NCI-H82 (cell line): ENCODE measurements around the gene RASEF.
"Not testable (repeated sequence)": the region's sequence is repeated elsewhere in the genome, so short reads cannot be mapped to it uniquely, and the experiment has no call there.

Experiments used
- DNase-seq: peaks from one replicate; lab custom pipeline; 2025; lab: John Stamatoyannopoulos, UW

The RASEF gene

GRCh38 chr9:83062651-83063527 is at the start of gene RASEF:
Gene RASEF (minus strand): TSS chr9:83063142. CDS start chr9:83062867, 275 bp downstream.
- DNase-seq: peak; percentile 41

GRCh38 chr9:83111169-83111568 is 48.2 kb upstream of the RASEF start:
- no peak for DNase-seq

- DNase-seq: no peak
Observed at GRCh38 chr9:83109296-83109695, 46.4 kb upstream of the RASEF start.

GRCh38 chr9:83108208-83108607 is 45.3 kb upstream of the RASEF start:
- DNase-seq: no peak

GRCh38 chr9:83106772-83107171 is 43.8 kb upstream of the RASEF start:
- DNase-seq: no peak

- DNase-seq: peak; percentile 27
Observed at GRCh38 chr9:83106263-83106662, 43.3 kb upstream of the RASEF start.

DNA sequence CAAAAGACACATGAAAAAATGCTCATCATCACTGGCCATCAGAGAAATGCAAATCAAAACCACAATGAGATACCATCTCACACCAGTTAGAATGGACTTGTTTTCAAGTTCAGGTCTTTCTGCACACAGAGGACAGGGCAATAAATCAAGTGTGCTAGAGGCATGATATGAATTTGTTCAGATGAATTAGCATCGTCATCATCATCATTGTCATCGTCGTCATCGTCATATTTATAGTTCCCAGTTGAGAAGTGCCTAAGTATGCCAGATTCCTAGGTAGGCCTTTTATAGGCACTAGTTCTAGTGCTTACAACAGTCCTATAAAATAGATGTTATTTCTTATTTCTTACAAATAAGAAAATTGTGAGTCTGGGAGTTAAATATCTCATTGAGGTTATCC is 34.7 kb upstream of the RASEF start:
- DNase-seq: no peak

DNA sequence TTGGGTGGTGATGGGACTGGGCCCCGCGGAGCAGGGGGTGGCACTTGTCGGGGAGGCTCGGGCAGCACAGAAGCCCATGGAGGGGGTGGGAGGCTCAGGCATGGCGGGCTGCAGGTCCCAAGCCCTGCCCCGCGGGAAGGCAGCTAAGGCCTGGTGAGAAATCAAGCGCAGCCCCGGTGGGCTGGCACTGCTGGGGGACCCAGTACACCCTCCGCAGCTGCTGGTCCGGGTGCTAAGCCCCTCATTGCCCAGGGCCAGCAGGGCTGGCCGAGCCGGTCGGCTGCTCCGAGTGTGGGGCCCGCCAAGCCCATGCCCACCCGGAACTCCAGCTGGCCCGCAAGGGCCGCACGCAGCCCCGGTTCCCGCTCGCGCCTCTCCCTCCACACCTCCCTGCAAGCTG is 30.4 kb upstream of the RASEF start:
- DNase-seq: not testable (repeated sequence)

GRCh38 chr9:83081846-83082245 is 18.9 kb upstream of the RASEF start:
- DNase-seq: peak; percentile 17

DNA sequence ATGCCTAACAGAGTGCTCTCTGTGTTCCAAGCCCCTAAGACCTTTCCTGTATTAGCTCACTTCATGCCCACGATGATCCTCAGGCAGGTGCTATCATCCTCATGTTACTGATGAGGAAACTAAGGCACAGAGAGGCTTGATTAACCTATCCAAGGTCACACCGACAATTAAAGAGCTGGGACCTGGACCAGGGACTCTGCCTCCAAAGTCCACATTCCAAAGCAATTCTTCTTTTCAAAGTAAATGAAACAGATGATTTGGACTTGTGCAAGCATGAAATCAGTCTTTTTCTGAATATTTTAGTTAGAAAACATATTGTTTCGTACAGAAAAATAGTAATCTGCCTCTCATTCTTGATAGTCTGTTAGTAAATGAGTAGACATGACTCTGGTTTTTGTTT is 18.1 kb upstream of the RASEF start:
- no peak for DNase-seq

DNA sequence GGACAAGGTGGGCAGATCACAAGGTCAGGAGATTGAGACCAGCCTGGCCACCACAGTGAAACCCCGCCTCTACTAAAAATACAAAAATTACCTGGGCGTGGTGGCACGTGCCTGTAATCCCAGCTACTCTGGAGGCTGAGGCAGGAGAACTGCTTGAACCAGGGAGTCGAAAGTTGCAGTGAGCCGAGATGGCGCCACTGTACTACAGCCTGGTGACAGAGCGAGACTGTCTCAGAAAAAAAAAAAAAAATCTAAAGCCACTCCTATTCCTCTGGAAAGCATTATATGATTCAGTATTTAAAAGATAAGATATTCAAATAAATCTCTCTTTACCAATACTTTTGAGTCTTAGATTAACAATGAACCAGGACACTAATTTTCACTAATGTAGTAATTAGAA is 13.0 kb upstream of the RASEF start:
- DNase-seq: not testable (repeated sequence)

DNA sequence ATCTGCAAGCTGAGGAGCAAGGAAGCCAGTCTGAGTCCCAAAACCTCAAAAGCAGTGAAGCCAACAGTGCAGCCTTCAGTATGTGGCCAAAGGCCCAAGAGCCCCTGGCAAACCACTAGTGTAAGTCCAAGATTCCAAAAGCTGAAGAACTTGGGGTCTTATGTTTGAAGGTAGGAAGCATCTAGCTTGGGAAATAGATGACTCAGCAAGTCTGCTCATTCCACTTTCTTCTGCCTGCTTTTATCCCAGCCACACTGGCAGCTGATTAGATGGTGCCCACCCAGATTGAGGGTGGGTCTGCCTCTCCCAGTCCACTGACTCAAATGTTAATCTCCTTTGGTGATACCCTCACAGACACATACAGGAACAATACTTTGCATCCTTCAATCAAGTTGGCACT is 9.6 kb upstream of the RASEF start:
- DNase-seq: not testable (repeated sequence)

DNA sequence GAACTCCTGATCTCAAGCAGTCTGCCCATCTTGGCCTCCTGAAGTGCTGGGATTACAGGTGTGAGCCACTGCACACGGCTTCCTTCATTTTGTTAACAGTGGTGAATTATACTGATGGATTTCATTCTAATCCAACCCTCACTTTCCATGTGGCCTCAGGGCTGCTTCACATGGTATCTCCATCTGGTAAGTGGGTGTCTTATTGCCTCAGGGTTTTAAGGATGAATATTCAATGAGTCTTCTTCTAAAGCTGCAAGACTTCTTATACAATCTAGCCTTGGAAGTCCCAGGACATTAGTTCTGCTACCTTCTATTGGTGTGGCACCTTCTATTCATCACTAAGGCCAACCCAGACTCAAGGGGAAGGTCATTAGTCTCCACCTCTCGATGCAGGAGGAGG is 8.7 kb upstream of the RASEF start:
- no peak for DNase-seq

DNA sequence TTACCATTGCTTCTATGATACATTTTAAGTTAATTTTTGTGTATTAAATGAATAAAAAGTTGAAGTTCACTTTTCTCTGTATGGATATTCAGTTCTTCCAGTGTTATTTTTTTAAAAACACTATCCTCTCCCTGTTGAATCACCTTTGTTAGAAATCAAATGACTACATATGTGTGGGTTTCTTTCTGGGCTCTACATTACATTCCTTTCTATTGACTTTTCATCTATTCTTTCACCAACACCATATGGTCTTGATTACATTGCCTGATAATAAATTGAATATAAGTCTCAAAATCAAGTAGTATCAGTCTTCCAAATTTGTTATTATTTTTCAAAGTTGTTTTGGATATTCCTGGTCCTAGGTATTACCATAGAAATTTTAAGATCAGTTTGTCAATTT is 7.3 kb upstream of the RASEF start:
- DNase-seq: no peak

DNA sequence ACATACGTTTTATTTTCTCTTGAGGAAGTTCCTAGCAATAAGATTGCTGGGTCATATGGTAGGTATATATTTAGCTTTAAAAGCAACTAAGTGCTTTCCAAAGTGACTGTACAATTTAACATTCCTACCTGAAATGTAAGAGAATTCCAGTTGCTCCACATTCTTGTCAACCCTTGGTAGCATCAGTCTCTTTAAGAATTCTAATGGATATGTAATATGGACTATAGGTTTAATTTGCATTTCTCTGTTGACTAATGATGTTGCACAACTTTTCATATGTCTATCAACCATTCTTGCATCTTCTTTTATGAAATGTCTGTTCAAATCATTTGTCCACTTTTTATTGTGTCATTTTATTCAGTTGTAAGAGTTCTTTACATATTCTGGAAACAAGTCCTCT is 6.7 kb upstream of the RASEF start:
- no peak for DNase-seq

DNA sequence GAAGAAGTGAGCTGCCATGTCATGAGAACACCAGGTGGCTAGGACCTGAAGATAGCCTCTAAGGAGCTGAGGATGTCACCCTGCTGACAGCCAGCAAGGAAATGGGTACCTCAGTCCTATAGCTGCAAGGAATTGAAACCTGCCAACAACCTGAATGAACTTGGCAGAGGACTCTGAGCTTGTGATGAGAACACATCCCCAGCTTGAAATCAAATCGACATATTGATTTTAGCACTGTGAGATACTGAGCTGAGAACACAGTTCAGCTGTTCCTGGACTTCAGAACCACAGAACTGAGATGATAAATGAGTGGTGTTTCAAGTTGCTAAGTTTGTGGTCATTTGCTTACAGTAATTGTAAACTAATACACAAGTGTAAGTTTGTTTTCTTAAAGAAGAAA is 5.5 kb upstream of the RASEF start:
- no peak for DNase-seq

GRCh38 chr9:83067579-83067978 is 4.6 kb upstream of the RASEF start:
- no peak for DNase-seq

- no peak for DNase-seq
Observed at GRCh38 chr9:83066771-83067170, 3.8 kb upstream of the RASEF start.

- no peak for DNase-seq
Observed at GRCh38 chr9:83065233-83065632, 2.3 kb upstream of the RASEF start.

- peak; percentile 4 for DNase-seq
Observed at GRCh38 chr9:83061990-83062650, 822 bp downstream of the RASEF start.

DNA sequence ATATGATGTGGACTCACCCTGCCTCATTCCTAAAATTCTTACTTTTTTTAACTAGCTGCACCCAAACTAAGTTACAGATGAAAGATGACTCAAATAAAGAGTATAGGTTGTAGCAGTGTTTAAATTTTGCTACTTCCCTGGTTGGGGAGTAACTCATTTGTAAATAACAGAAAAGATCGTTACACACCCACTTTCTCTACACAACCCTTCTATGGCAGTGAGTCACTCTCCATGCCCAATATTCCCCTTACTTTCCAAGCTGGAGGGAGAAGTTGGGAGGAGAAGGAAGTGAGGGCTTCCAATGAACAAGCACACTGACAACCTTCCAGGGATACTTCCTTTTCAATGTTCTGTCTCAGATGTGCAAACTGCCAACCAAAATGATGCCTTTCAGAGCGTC is 1.9 kb downstream of the RASEF start:
- no peak for DNase-seq

DNA sequence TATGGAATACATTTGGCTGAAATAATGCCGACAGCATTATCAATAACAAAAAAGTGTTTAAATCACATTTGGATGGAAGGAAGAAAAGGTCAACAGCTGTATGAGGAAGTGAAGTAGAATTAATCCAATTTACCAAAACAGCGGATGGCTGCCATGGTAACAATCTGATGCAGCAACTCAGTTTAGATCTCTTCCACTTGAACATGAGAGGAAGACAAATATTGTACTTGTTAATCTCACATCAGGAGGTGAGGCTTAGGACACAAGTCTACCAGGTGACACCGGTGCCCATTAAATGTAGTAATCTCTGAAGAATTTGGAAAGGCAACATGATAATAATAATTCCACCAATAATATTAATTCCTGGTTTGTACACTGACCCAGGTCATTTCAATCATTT is 2.4 kb downstream of the RASEF start:
- DNase-seq: peak; percentile 39

- no peak for DNase-seq
Observed at GRCh38 chr9:83059417-83059816, 3.5 kb downstream of the RASEF start.

DNA sequence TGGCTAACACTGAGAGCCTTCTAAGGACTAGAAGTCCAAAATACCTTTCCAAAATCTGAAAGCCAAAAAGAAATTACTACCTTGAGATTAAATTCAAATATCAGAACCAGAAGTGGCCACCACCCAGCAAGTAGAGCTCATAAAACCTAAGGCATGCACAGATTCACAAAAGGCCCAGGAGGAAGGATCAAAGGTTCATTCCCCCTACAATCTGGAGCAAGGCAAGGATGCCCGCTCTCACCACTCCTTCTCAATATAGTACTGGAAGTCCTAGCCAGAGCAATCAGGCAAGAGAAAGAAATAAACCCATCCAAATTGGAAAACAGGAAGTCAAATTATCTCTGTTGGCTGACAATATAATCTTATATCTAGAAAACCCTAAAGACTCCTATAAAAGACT is 6.0 kb downstream of the RASEF start:
- no peak for DNase-seq
